ENCODE data around the gene ADAMTS2. TPM values are rescaled to one million over a fixed set of nuclear protein-coding genes. Genes with fewer than 3 reads are reported as not detected.

Gene ADAMTS2
- total and polyA plus RNA-seq, 2 of the 8 experiments (the other 6 are each of a cell fraction or from before 2014, with no cell fraction given): 6.6 to 7.3 TPM

GRCh38 chr5:179339081-179339480, 6.2 kb downstream of the ADAMTS2 start:
- peaks cover 9% of the 10 kb centered on the region for H3K23me2 ChIP-seq (ENCODE audit: low read depth, low read length)
- H3K14ac ChIP-seq (ENCODE audit: insufficient read length): no peak overlapping the region
- peak overlapping the region; percentile 63; the same call in 1 of the 2 replicates for H4K8ac ChIP-seq (ENCODE audit: extremely low read depth, insufficient read depth, low read length)
- ChIA-PET POLR2A (ENCODE audit: partially characterized antibody) (no interaction called here), CTCF (ENCODE audit: partially characterized antibody) (no interaction called here)
- H3K56ac ChIP-seq (replicated peaks; ENCODE audit: insufficient read length, low read depth, low read length): no peak overlapping the region
- no peak overlapping the region for H2AFZ ChIP-seq (ENCODE audit: low read length)
- DNase-seq (ENCODE audit: low read depth in 1 of 2, low spot score in 2 of 2): no peak
- no peak overlapping the region for H2BK15ac ChIP-seq (ENCODE audit: low read length)
- 93% methylated on average over 4 of the region's 5 CpGs; no CpG with 5 or more reads in 1 of the 2 experiments for WGBS, 2 experiments (ENCODE audit: extremely low coverage in 1 of 2, insufficient coverage in 1 of 2, insufficient read length in 1 of 2, insufficient replicate concordance in 2 of 2, low coverage in 1 of 2, low lambda C conversion rate in 2 of 2, missing lambda C conversion rate in 1 of 2)
- no peak for FAIRE-seq
- no peak overlapping the region for H2BK20ac ChIP-seq (ENCODE audit: low read length)
- H4K20me1 ChIP-seq (replicated peaks in 1 of 2; ENCODE audit: control insufficient read depth in 1 of 2, insufficient read depth in 2 of 2, low read length in 2 of 2): peaks cover 0 to 6% of the 10 kb centered on the region in 2 experiments
- no peak overlapping the region for H4K91ac ChIP-seq (replicated peaks; ENCODE audit: insufficient read length, low read length)
- H3K9ac ChIP-seq (replicated peaks in 1 of 4; ENCODE audit: extremely low read depth in 1 of 4, low read depth in 3 of 4, low read length in 3 of 4): no peak overlapping the region
- no peak overlapping the region for H2BK120ac ChIP-seq (replicated peaks; ENCODE audit: low read depth, low read length)
- peaks cover 3 to 12% (median 7%) of the 10 kb centered on the region in 4 experiments; a peak in 6 of 7 replicates for H3K4me1 ChIP-seq (replicated peaks in 1 of 4; ENCODE audit: control insufficient read depth in 3 of 4, insufficient read depth in 4 of 4, low read length in 3 of 4)
- no peak overlapping the region for H3K27ac ChIP-seq (ENCODE audit: low read depth, low read length)
- no peaks in the 10 kb centered on the region for H3K36me3 ChIP-seq (ENCODE audit: control insufficient read depth in 2 of 4, insufficient read depth in 4 of 4, low read length in 3 of 4)
- H4K5ac ChIP-seq (ENCODE audit: insufficient read length, low read depth, low read length): no peak overlapping the region
- H3K23ac ChIP-seq (ENCODE audit: insufficient read length): no peak overlapping the region
- H3K79me2 ChIP-seq (ENCODE audit: control insufficient read depth in 1 of 2, insufficient read depth in 2 of 2, low read length in 2 of 2): no peaks in the 10 kb centered on the region
- H3K4ac ChIP-seq (replicated peaks; ENCODE audit: insufficient read length, low read depth, low read length): no peak overlapping the region
- peaks cover 3% of the 10 kb centered on the region for H3K79me1 ChIP-seq (ENCODE audit: low read depth, low read length)
- H2BK12ac ChIP-seq (ENCODE audit: low read depth, low read length): no peak overlapping the region
- H3K9me3 ChIP-seq (ENCODE audit: insufficient read depth in 2 of 2, low read depth in 1 of 2, low read length in 1 of 2): no peaks in the 10 kb centered on the region
- H3K27me3 ChIP-seq (replicated peaks in 1 of 4; ENCODE audit: control insufficient read depth in 3 of 4, extremely low read depth in 1 of 4, insufficient read depth in 3 of 4, low read length in 3 of 4): peaks cover 4 to 24% (median 21%) of the 10 kb centered on the region in 4 experiments
- H3K4me2 ChIP-seq (ENCODE audit: insufficient read depth in 1 of 2, low read depth in 2 of 2, low read length in 2 of 2): no peak overlapping the region
- H2BK5ac ChIP-seq (ENCODE audit: low read depth, low read length): no peak overlapping the region
- no peak overlapping the region for H3K4me3 ChIP-seq (ENCODE audit: extremely low read depth in 1 of 4, insufficient read depth in 2 of 4, low read depth in 3 of 4, low read length in 4 of 4)
- H3K18ac ChIP-seq (ENCODE audit: extremely low read depth, low read length): no peak overlapping the region
- peak overlapping the region; percentile 53; the same call in 1 of the 2 replicates for H2AK5ac ChIP-seq (ENCODE audit: low read depth, low read length)
- TF ChIP-seq POLR2AphosphoS5 (IDR thresholded peaks at IDR 0.05; ENCODE audit: low read depth, low read length) (no peak), POLR2A (IDR thresholded peaks at IDR 0.05; ENCODE audit: control extremely low read depth in 1 of 2, low read depth in 2 of 2, low read length in 2 of 2) (no peak), SIN3A (conservative IDR thresholded peaks at IDR 0.05 in 1 of 2, IDR thresholded peaks at IDR 0.05 in 1 of 2; ENCODE audit: low read depth in 1 of 2, low read length in 2 of 2) (no peak), BRCA1 (IDR thresholded peaks at IDR 0.05; ENCODE audit: low read depth, low read length) (no peak), RBBP5 (IDR thresholded peaks at IDR 0.05; ENCODE audit: borderline replicate concordance, low read depth, low read length) (no peak), KDM1A (IDR thresholded peaks at IDR 0.05; ENCODE audit: borderline replicate concordance, low read length) (no peak)
